Measurements from ENCODE around the gene DNLZ. TPM values are rescaled to one million over a fixed set of nuclear protein-coding genes. Genes with fewer than 3 reads are reported as not detected.

DNLZ gene
- total and polyA plus RNA-seq, 12 donors = 3.1 to 28.9 (median 17.5) TPM

DNA sequence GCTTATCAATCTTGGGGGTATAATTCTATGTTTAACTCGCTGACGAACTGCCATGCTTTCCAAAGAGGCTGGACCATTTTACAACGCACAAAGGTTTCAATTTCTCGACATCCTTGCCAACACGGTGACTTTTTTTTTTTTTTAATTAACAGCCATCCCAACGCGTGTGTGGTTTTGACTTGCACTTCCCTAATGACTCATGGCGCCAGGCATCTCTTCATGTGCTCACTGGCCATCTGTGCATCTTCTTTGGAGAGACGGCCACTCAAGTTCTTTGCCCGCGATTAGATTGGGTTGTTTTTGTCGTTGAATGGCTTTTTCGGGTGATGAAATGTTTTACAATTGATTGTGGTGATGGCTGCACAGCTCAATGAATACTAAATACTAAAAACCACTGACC is 22.5 kb upstream of the DNLZ start:
- H3K27me3 ChIP-seq = no peaks in the 10 kb centered on the region
- no peak for TF ChIP-seq POLR2A (IDR thresholded peaks at IDR 0.05)
- no peak for TF ChIP-seq CTCF (IDR thresholded peaks at IDR 0.05)
- H3K36me3 ChIP-seq (replicated peaks in 1 of 2) = peaks cover 0 to 63% of the 10 kb centered on the region in 2 donors
- H3K4me3 ChIP-seq = no peak overlapping the region
- no peaks in the 10 kb centered on the region for H3K4me1 ChIP-seq (replicated peaks in 1 of 2)
- intact Hi-C loops (cut with DNase I) = no loop called here
- H3K9me3 ChIP-seq (replicated peaks in 1 of 3) = no peaks in the 10 kb centered on the region
- no peak for DNase-seq
- no peak overlapping the region for H3K27ac ChIP-seq
- 82 to 87% (median 85%) methylated on average over 13 of the region's 13 CpGs for WGBS, 4 donors

DNA sequence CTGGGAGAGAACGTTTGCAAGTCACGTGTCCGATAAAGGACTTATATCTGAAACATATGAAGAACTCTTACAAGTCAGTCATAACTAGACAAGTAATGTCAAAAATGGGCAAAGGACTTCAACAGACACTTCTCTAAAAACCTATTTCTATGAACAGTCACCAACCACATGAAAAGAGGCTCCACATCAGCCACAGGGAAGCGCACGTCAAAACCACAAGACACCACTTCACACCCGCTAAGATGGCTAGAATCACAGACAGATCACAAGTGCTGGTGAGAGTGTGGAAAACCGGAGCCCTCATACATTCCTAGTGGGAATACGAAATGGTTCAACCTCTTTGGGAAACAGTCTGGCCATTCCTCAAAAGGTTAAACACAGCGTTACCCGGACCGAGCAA is 21.5 kb upstream of the DNLZ start:
- Histone ChIP-seq H3K4me1 (replicated peaks in 1 of 2) (no peaks in the 10 kb centered on the region), H3K36me3 (replicated peaks in 1 of 2) (peaks cover 0 to 72% of the 10 kb centered on the region in 2 donors), H3K9me3 (replicated peaks in 1 of 3) (no peaks in the 10 kb centered on the region), H3K27ac (no peak overlapping the region), H3K27me3 (no peaks in the 10 kb centered on the region), H3K4me3 (no peak overlapping the region)
- DNase-seq = no peak
- intact Hi-C loops (cut with DNase I) = no loop called here
- TF ChIP-seq POLR2A (IDR thresholded peaks at IDR 0.05) (no peak), CTCF (IDR thresholded peaks at IDR 0.05) (no peak)
- WGBS, 4 donors = 87 to 92% (median 89%) methylated on average over 11 of the region's 11 CpGs

GRCh38 chr9:136383436-136383835 is 19.9 kb upstream of the DNLZ start:
- intact Hi-C loops (cut with DNase I) = no loop called here
- H3K4me3 ChIP-seq = no peak overlapping the region
- 96 to 98% (median 98%) methylated on average over 10 to 20 of the region's 20 CpGs for WGBS, 4 donors
- TF ChIP-seq CTCF (IDR thresholded peaks at IDR 0.05) = no peak
- TF ChIP-seq POLR2A (IDR thresholded peaks at IDR 0.05) = no peak
- peaks cover 0 to 66% of the 10 kb centered on the region in 2 donors for H3K36me3 ChIP-seq (replicated peaks in 1 of 2)
- no peaks in the 10 kb centered on the region for H3K9me3 ChIP-seq (replicated peaks in 1 of 3)
- no peaks in the 10 kb centered on the region for H3K27me3 ChIP-seq
- no peak overlapping the region for H3K27ac ChIP-seq
- H3K4me1 ChIP-seq (replicated peaks in 1 of 2) = no peaks in the 10 kb centered on the region
- DNase-seq = no peak

DNA sequence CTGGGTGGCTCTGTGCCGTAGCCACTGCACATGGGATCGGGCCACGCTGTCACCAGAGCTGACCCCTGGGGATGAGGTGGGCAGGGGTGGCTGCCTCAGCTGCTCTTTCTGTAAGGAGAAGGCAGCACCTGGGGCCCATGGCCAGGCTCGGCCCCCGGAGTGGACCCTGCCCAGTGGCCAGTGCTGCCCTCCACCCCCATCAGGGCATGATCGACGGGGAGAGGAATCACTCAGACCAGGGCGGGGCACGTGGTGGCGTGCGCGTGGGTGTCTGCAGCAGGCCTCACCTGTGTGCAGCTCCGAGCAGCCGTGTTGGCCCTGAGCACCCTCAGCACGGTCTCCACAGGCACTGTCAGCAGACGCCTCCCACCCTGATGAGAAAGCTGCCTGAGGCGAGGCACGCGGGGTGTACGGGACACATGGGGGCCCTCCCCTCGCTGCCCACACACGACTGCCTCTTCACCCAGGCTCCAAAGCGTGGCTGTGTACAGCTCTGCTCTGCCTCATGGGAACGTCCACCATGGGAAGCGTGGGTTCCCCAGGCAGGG is 18.5 kb upstream of the DNLZ start:
- no peak for DNase-seq
- Histone ChIP-seq H3K4me3 (no peak overlapping the region), H3K36me3 (replicated peaks in 1 of 2) (peaks cover 0 to 52% of the 10 kb centered on the region in 2 donors), H3K4me1 (replicated peaks in 1 of 2) (no peaks in the 10 kb centered on the region), H3K27ac (no peak overlapping the region), H3K27me3 (no peaks in the 10 kb centered on the region), H3K9me3 (replicated peaks in 1 of 3) (no peaks in the 10 kb centered on the region)
- intact Hi-C loops (cut with DNase I) = no loop called here
- 80 to 93% (median 90%) methylated on average over 1 to 25 of the region's 25 CpGs for whole genome bisulfite sequencing, 4 donors
- TF ChIP-seq CTCF (IDR thresholded peaks at IDR 0.05) = no peak

Data from adrenal gland (tissue), 12 donors.